ENCODE measurements around the gene ZNF81.

GRCh38 chrX:47933946-47934345 lies 97.2 kb downstream of the ZNF81 start:
- TF ChIP-seq CTCF (IDR thresholded peaks at IDR 0.05), result no peak
- no peak for TF ChIP-seq POLR2A (IDR thresholded peaks at IDR 0.05; ENCODE audit: low read length)
- no peak for TF ChIP-seq EP300 (IDR thresholded peaks at IDR 0.05)

Measured in A549 (cell line).